OCI-LY3 (cell line): Measurements from ENCODE around the gene IL21R.

Experiments
- EZH2phosphoT487 ChIP-seq: fragments of 200-600 bp; shearing (Covaris generic); IDR thresholded peaks from 2 replicates; pipeline ENCODE4 v1.6.1; 2018; ENCODE audit warnings: antibody characterized with exemption, mixed run types, low read depth
- TF ChIP-seq, protein P1 (sequence below): fragments of 200-600, 300-600 bp; sonication (generic); IDR thresholded peaks from 2 replicates; pipeline ENCODE4 v1.5.1; 2014; ENCODE audit warnings: antibody characterized with exemption, low read length, low read depth

DNA sequence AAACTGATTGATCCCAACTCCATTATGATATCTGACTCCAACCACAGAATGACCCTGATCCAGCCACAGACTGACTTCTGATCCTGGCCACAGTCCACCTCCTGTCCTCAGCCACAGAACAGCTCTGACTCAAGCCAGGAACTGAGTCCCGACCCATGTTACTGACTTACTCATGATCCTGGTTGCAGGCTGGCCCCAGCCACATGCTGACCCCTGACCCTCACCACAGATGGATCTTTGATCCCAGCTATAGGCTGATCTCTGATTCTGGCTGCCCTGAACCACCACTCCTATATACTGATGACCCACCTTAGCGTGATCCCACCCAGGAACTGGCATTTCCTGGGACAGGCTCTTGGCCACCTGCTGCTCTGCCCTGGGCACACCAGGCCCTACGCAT lies 32.2 kb upstream of the IL21R start:
- TF ChIP-seq, protein P1, sequence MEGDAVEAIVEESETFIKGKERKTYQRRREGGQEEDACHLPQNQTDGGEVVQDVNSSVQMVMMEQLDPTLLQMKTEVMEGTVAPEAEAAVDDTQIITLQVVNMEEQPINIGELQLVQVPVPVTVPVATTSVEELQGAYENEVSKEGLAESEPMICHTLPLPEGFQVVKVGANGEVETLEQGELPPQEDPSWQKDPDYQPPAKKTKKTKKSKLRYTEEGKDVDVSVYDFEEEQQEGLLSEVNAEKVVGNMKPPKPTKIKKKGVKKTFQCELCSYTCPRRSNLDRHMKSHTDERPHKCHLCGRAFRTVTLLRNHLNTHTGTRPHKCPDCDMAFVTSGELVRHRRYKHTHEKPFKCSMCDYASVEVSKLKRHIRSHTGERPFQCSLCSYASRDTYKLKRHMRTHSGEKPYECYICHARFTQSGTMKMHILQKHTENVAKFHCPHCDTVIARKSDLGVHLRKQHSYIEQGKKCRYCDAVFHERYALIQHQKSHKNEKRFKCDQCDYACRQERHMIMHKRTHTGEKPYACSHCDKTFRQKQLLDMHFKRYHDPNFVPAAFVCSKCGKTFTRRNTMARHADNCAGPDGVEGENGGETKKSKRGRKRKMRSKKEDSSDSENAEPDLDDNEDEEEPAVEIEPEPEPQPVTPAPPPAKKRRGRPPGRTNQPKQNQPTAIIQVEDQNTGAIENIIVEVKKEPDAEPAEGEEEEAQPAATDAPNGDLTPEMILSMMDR = no peak
- no peak for TF ChIP-seq EZH2phosphoT487
